ENCODE results near the gene OR2T8.

Gene OR2T8

GRCh38 chr1:247919952-247920351 is at the start of gene OR2T8:
Gene OR2T8 (plus strand): TSS chr1:247920252. CDS start chr1:247921018, 766 bp downstream.
- no peak for DNase-seq

GRCh38 chr1:247883346-247883745 is 36.7 kb upstream of the OR2T8 start:
- DNase-seq, result no peak

GRCh38 chr1:247884797-247885413 is 35.1 kb upstream of the OR2T8 start:
- DNase-seq, result no peak

- no peak for DNase-seq
Measured at GRCh38 chr1:247895163-247895637, 24.9 kb upstream of the OR2T8 start, which contains the start of gene OR2W3. Gene OR2W3 (plus strand): TSS chr1:247895587. CDS start chr1:247895587, 0 bp downstream.

- no peak for DNase-seq
Measured at GRCh38 chr1:247895976-247896375, 24.1 kb upstream of the OR2T8 start.

- no peak for DNase-seq
Measured at GRCh38 chr1:247904122-247904521, 15.9 kb upstream of the OR2T8 start.

GRCh38 chr1:247905181-247905580 is 14.9 kb upstream of the OR2T8 start:
- no peak for DNase-seq

GRCh38 chr1:247905910-247906503 is 14.0 kb upstream of the OR2T8 start:
- no peak for DNase-seq

- peak; percentile 22 for DNase-seq
Measured at GRCh38 chr1:247906504-247907047, 13.5 kb upstream of the OR2T8 start.

GRCh38 chr1:247908766-247909165 is 11.3 kb upstream of the OR2T8 start:
- DNase-seq, result no peak

GRCh38 chr1:247913786-247914185 is 6.3 kb upstream of the OR2T8 start:
- DNase-seq, result no peak

- DNase-seq, result no peak
Measured at GRCh38 chr1:247914941-247915662, 5.0 kb upstream of the OR2T8 start.

GRCh38 chr1:247923941-247924340 is 3.9 kb downstream of the OR2T8 start:
- DNase-seq, result no peak

- no peak for DNase-seq
Measured at GRCh38 chr1:247924868-247925267, 4.8 kb downstream of the OR2T8 start, which contains the start of gene OR2AJ1. Gene OR2AJ1 (plus strand): TSS chr1:247924889. CDS start chr1:247933769, 8,880 bp downstream.

GRCh38 chr1:247933989-247934388 is 13.9 kb downstream of the OR2T8 start:
- no peak for DNase-seq

GRCh38 chr1:247935781-247936180 is 15.7 kb downstream of the OR2T8 start:
- DNase-seq, result no peak

- no peak for DNase-seq
Measured at GRCh38 chr1:247936415-247936814, 16.4 kb downstream of the OR2T8 start.

GRCh38 chr1:247936965-247937734 is 17.1 kb downstream of the OR2T8 start:
- DNase-seq, result peak; percentile 95

- DNase-seq, result no peak
Measured at GRCh38 chr1:247942624-247943023, 22.6 kb downstream of the OR2T8 start.

- DNase-seq, result no peak
Measured at GRCh38 chr1:247948558-247948957, 28.5 kb downstream of the OR2T8 start, which contains the start of gene OR2L8. Gene OR2L8 (plus strand): TSS chr1:247948858. CDS start chr1:247948858, 0 bp downstream.

GRCh38 chr1:247953408-247953807 is 33.4 kb downstream of the OR2T8 start:
- no peak for DNase-seq

GRCh38 chr1:247961791-247962190 is 41.7 kb downstream of the OR2T8 start:
- no peak for DNase-seq

All from stimulated activated CD4-positive, alpha-beta T cell treated with anti-CD3 and anti-CD28 coated beads, Interleukin-1b, Interleukin-23, amount 100 ng/mL, for 48 hours (primary cell).